WERI-Rb-1 (cell line): ENCODE measurements around the gene GNAS.

Experiments used
- DNase-seq: peaks from one replicate; pipeline ENCODE4 v3.0.0-alpha.2; 2020
- H3K27ac ChIP-seq: fragments of 250-450 bp; sonication (Bioruptor Pico); 2 replicates; pipeline ENCODE4 v1.5.1; 2020; ENCODE audit warnings: mild to moderate bottlenecking, moderate library complexity
- H3K27me3 ChIP-seq: fragments of 250-450 bp; sonication (Bioruptor Pico); 2 replicates; pipeline ENCODE4 v1.5.1; 2021; ENCODE audit warnings: mild to moderate bottlenecking, low read depth, moderate library complexity; ENCODE audit not compliant: insufficient read depth, severe bottlenecking
- H3K36me3 ChIP-seq: fragments of 250-450 bp; sonication (Bioruptor Pico); 2 replicates; pipeline ENCODE4 v1.5.1; 2020; ENCODE audit warnings: mild to moderate bottlenecking, moderate library complexity
- H3K4me3 ChIP-seq: 2 replicates; pipeline ENCODE4 v1.5.1; 2011; ENCODE audit warnings: low read depth, mild to moderate bottlenecking, control low read depth, low read length
- H3K9me3 ChIP-seq: fragments of 250-450 bp; sonication (Bioruptor Pico); 2 replicates; pipeline ENCODE4 v1.5.1; 2021; ENCODE audit warnings: mild to moderate bottlenecking, moderate library complexity; ENCODE audit not compliant: severe bottlenecking
- TF ChIP-seq, protein P1 (sequence below): IDR thresholded peaks from 2 replicates; pipeline ENCODE4 v1.5.1; 2011; ENCODE audit warnings: low read depth, mild to moderate bottlenecking, control low read depth, inconsistent platforms, low read length

The GNAS gene

DNA sequence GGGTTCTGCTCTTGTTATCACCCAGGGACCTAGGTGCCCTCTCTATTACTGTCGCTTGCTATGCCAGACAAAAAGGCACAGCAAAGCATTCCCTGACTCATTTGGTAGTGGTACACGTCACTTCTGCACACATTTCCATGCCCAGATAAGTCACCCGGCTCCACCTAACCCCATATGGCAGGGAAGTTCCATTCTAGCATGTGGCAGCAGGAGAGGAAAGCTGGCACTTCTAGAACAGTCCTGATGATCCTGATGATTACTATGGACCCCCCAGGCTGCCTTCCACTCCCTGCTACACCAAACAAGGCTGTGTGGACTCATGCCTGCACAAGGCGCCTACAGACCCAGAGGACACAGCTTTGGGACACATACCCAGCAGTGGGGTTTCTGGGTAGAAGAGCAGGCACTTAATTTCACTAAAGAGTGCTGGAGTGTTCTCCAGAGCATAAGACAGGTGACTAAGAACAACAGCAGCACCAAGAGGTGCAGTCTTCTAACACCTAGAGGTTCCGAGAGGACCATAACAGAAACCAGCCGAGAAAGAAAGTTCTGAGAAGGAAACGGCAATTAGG is 75.1 kb downstream of the GNAS start:
- Histone ChIP-seq H3K36me3 (no peaks in the 10 kb centered on the region), H3K27ac (no peak overlapping the region), H3K9me3 (no peaks in the 10 kb centered on the region), H3K27me3 (no peaks in the 10 kb centered on the region), H3K4me3 (no peak overlapping the region)
- no peak for DNase-seq
- TF ChIP-seq, protein P1, sequence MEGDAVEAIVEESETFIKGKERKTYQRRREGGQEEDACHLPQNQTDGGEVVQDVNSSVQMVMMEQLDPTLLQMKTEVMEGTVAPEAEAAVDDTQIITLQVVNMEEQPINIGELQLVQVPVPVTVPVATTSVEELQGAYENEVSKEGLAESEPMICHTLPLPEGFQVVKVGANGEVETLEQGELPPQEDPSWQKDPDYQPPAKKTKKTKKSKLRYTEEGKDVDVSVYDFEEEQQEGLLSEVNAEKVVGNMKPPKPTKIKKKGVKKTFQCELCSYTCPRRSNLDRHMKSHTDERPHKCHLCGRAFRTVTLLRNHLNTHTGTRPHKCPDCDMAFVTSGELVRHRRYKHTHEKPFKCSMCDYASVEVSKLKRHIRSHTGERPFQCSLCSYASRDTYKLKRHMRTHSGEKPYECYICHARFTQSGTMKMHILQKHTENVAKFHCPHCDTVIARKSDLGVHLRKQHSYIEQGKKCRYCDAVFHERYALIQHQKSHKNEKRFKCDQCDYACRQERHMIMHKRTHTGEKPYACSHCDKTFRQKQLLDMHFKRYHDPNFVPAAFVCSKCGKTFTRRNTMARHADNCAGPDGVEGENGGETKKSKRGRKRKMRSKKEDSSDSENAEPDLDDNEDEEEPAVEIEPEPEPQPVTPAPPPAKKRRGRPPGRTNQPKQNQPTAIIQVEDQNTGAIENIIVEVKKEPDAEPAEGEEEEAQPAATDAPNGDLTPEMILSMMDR = no peak

DNA sequence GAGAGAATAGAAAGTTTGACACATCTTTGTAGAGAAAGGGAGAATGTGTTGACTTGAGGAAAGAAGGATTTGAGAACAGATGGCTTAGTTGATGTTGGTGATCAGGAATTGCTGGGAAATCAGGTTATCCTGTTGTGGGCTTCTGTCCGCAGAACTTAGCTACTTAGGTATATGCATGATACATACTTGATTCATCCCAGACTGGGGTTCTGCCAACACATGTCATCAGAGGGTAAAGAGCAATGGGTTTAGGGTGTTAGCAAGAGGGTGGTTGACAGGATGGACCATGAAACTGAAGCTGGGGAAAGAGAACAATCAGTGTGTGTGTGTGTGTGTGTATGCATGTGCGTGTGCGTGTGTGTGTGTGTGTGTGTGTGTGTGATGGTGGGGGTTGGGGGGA is 78.0 kb downstream of the GNAS start:
- no peak overlapping the region for H3K4me3 ChIP-seq
- no peaks in the 10 kb centered on the region for H3K9me3 ChIP-seq
- TF ChIP-seq, protein P1 = no peak
- no peak overlapping the region for H3K27ac ChIP-seq
- H3K36me3 ChIP-seq = no peaks in the 10 kb centered on the region
- no peak for DNase-seq
- no peaks in the 10 kb centered on the region for H3K27me3 ChIP-seq

DNA sequence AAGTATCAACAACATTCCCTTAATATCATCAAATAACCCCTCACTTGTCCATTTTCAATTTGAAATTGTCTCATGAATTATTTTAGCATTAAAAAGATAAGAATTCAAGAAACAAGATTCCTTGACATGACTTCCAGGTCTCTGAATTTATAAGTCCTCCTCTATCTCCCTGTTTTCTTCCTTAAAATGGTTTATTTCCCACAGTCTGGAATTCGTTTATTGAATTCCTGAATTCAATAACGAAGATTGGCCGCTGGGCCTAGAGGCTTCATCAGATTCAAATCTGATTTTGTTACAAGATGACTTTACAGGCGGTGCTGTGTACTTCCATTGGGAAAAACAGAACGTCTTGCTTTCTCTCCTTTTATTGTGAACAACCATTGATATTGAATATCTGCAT is 79.7 kb downstream of the GNAS start:
- peaks cover 7% of the 10 kb centered on the region for H3K9me3 ChIP-seq
- H3K36me3 ChIP-seq = no peaks in the 10 kb centered on the region
- no peaks in the 10 kb centered on the region for H3K27me3 ChIP-seq
- H3K4me3 ChIP-seq = no peak overlapping the region
- TF ChIP-seq, protein P1 = no peak
- DNase-seq = no peak
- H3K27ac ChIP-seq = no peak overlapping the region

DNA sequence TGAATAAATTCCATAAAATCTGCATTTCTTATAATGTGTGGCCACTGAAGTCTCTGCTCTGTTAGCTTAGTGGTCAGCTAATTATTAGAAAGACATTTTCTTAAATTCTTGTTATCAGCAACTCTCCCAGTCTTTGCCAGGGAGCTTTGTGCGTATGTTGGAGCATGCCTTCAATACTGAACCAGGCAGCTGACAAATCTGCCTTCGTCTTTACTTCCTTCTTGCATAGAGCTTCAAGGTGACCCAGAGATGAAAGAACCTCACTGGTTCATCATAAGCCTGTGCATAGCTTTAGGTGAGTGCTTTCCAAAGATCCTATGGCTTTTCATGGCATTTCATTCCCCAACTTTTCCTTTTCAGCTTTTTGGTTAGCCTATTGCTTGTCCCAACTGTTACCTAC is 85.6 kb downstream of the GNAS start:
- no peak overlapping the region for H3K4me3 ChIP-seq
- H3K27me3 ChIP-seq = no peaks in the 10 kb centered on the region
- H3K36me3 ChIP-seq = no peaks in the 10 kb centered on the region
- TF ChIP-seq, protein P1 = no peak
- DNase-seq = no peak
- no peak overlapping the region for H3K27ac ChIP-seq
- peaks cover 7% of the 10 kb centered on the region for H3K9me3 ChIP-seq

DNA sequence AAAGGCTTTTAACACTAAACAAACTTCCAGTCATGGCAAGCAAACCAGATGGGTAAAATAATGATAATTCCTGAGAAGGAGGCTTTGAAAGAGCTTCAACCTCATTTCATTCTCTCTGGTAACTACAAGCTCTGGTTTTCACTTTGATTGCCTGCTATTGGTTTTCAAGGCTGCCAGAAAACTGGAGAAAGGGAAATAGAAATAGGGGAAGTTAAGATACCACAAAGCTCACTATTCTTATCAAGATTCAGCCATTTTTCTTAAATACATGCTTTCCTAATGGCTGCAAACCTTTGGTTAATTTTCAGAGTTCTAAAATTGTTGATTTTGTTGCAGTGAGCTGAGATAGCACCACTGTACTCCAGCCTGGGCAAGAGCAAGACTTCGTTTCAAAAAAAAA is 86.0 kb downstream of the GNAS start:
- Histone ChIP-seq H3K27me3 (no peaks in the 10 kb centered on the region), H3K4me3 (no peak overlapping the region), H3K9me3 (peaks cover 7% of the 10 kb centered on the region), H3K36me3 (no peaks in the 10 kb centered on the region), H3K27ac (no peak overlapping the region)
- TF ChIP-seq, protein P1 = no peak
- DNase-seq = no peak

DNA sequence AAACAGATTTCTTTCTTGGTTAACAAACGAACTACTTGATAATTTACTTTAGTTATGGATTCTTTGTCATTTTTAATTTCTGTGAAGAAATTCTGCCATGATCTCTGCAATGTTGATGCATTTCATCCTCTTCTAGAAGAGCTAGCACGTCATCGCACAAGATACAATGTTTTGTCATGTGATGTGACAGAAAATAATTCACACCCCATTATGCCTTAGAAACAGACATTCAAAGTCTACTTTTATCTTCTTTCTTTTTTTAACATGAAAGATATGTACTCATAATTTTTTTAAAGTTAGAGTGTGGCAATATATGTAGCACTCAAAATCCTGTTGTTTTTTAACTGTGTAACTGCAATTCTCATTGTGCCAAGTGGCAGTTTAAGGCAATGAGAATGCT is 89.0 kb downstream of the GNAS start:
- H3K9me3 ChIP-seq = peaks cover 4% of the 10 kb centered on the region
- TF ChIP-seq, protein P1 = no peak
- H3K36me3 ChIP-seq = no peaks in the 10 kb centered on the region
- no peak overlapping the region for H3K4me3 ChIP-seq
- DNase-seq = no peak
- no peak overlapping the region for H3K27ac ChIP-seq
- H3K27me3 ChIP-seq = no peaks in the 10 kb centered on the region
